Caki2 (cell line): ENCODE results near the gene RASSF5. TPM values are rescaled to one million over a fixed set of nuclear protein-coding genes. Genes with fewer than 3 reads are reported as not detected.
A peak's percentile ranks its signal among the peaks of the same experiment; 100 is the strongest.

Source experiments
- DNase-seq: peaks from one replicate; pipeline ENCODE4 v3.0.0-alpha.2; 2015; ENCODE audit warnings: low read depth
- in situ Hi-C: cut with HindIII; loops from 2 replicates; pipeline ENCODE4 v1.10.0; 2016; ENCODE audit warnings: low sequenced_read_pairs, low pct_unique_long_range_greater_than_20kb, mixed read lengths
- total RNA-seq: library from RNA; depleted of rRNA; stranded (reverse); fragments of >200 nt; shearing (Covaris generic); gene quantifications from 2 replicates; pipeline ENCODE4 v1.2.3, GENCODE V29; 2014; ENCODE audit warnings: low replicate concordance

Gene RASSF5
- total RNA-seq, 1 experiment from 2014 or later = 0.47 TPM

DNA sequence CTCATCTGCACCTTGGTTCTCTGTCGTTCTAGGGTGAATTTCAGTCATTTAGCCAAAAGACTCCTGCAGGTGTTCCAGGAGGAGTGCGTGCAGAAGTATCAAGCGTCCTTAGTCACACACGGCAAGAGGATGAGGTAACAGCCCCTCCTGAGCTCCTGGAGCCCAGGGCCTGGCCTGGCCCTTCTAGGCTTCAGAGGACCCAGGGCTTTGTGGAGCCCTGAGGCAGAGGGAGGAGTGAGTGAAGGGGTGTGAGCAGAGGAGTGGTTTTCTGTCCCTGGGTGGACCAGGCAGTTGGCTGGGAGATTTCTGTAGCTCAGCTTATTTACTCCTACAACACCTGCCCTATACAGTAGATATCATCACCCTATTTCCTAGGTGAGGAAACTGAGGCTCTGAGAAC is 15.7 kb upstream of the RASSF5 start:
- in situ Hi-C loops = no loop called here
- DNase-seq = no peak

- in situ Hi-C loops = no loop called here
- no peak for DNase-seq
Observed at GRCh38 chr1:206492589-206492988, 14.7 kb upstream of the RASSF5 start.

- in situ Hi-C loops = no loop called here
- DNase-seq = no peak
Observed at GRCh38 chr1:206493279-206493678, 14.1 kb upstream of the RASSF5 start.

GRCh38 chr1:206495011-206495461 is 12.3 kb upstream of the RASSF5 start:
- in situ Hi-C loops = no loop called here
- DNase-seq = no peak

DNA sequence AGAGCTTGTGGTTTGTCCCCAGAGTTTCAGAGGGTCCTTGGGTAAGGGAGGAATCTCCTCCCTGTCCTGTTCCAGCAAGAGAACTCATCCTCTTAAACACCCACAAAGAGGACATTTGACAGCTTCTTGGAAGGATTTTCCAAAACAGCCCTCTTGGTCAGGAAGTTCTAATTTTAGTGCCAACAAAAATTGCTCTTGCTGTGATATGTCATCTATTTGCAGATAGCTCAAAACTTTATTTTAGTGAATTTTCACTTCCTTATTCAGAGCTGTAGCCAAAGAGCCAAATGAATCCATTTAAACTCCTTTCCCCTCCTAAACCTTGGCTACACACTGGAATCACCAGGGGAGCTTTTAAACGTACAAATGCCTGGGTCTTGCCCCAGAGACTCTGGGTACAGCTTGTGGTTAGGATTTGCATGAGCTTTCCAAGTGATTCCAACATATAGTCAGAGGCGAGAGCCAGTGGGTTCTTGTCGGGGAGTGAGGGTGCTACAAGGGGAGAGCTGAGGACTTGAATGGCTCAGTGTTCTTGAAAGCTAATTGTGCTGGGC is 11.8 kb upstream of the RASSF5 start:
- DNase-seq = no peak
- in situ Hi-C loops = no loop called here

DNA sequence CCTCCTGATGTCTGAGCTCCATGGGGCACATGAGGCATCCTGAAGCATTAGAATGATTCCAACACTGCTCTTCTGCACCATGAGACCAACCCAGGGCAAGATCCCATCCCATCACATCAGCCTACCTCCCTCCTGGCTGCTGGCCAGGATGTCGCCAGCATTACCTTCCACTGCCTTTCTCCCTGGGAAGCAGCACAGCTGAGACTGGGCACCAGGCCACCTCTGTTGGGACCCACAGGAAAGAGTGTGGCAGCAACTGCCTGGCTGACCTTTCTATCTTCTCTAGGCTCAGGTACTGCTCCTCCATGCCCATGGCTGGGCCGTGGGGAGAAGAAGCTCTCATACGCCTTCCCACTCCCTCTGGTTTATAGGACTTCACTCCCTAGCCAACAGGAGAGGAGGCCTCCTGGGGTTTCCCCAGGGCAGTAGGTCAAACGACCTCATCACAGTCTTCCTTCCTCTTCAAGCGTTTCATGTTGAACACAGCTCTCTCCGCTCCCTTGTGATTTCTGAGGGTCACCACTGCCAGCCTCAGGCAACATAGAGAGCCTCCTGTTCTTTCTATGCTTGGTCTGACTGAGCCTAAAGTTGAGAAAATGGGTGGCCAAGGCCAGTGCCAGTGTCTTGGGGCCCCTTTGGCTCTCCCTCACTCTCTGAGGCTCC is 11.1 kb upstream of the RASSF5 start:
- in situ Hi-C loops = no loop called here
- no peak for DNase-seq

DNA sequence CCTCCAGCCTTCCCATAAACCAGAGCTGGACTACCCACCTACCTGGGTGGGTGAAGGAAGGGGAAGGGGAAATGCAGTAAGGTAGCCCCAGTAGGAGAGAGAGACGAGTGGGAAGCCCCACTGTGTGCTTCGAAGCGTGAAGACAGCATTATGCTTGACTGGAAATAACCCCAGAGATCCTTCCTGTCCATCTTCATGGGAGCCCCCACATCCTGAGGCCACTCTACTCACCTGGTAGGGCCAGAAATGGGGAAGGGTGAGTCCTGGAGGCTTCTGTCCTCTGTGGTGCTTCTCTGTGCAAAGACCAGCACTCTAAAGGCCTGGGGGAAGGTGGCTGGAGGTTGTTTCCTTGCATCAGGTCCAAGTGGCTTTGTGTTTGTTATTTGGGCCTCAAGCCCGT is 10.0 kb upstream of the RASSF5 start:
- no peak for DNase-seq
- in situ Hi-C loops = no loop called here

DNA sequence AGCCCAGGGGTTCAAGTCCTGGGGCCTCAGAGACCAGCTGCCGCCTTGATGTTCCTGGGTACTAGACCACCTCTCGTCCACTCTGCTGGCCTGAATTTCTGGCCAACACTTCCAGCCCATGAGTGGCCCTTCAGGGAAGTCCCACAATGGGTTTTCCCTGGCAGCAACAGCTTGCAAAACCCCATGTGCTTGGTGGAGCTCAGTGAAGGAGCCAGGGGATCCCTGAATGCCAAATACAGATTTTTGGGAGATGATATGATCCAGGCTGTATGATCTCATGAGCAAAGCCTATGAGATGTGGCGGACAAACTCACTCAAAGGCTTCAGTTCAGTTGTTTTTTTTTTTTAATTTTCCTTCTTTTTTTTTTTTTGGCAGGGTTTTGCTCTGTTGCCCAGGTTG is 9.6 kb upstream of the RASSF5 start:
- DNase-seq = no peak
- in situ Hi-C loops = no loop called here

- DNase-seq = no peak
- in situ Hi-C loops = no loop called here
Observed at GRCh38 chr1:206498685-206499084, 8.6 kb upstream of the RASSF5 start.

DNA sequence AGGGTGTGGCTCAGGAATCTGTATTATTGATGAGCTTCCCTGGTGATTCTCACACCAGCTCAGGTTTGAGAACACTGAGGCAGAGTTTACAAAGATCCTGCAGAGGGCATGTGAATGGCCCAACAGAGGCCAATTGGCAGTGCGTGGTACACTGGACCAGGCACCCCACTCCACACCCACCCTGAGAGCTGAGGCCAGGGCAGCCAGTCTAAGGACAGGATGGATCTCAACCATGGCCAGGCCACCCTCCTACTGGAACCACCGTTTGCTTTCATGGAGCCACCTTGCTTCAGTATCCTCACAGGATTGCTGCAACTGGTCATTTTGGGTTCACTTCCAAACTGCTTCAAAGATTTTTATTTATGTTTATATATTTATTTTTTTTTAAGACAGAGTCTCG is 7.3 kb upstream of the RASSF5 start:
- in situ Hi-C loops = no loop called here
- DNase-seq = no peak

GRCh38 chr1:206501881-206502280 is 5.5 kb upstream of the RASSF5 start:
- no peak for DNase-seq
- in situ Hi-C loops = no loop called here

- in situ Hi-C loops = no loop called here
- DNase-seq = no peak
Observed at GRCh38 chr1:206502403-206502802, 4.9 kb upstream of the RASSF5 start.

DNA sequence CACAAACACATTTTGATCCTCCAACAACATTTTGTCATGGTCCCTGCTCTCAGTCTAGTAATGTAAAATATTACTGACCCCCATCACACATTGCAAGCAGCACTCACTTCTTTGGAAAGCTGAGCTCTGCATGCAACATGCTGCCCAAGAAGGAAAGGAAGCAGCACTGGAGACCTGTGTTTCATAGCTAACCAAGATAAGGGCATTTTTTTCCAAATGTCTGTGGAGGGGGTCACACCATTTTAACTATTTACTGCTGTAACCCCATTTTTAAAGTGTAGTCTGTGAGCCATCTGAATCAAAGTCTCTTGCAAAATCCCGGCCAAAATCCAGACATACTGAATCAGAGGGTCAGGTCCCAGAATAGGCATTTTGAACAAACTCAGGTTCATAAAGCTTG is 4.5 kb upstream of the RASSF5 start:
- DNase-seq = no peak
- in situ Hi-C loops = no loop called here

DNA sequence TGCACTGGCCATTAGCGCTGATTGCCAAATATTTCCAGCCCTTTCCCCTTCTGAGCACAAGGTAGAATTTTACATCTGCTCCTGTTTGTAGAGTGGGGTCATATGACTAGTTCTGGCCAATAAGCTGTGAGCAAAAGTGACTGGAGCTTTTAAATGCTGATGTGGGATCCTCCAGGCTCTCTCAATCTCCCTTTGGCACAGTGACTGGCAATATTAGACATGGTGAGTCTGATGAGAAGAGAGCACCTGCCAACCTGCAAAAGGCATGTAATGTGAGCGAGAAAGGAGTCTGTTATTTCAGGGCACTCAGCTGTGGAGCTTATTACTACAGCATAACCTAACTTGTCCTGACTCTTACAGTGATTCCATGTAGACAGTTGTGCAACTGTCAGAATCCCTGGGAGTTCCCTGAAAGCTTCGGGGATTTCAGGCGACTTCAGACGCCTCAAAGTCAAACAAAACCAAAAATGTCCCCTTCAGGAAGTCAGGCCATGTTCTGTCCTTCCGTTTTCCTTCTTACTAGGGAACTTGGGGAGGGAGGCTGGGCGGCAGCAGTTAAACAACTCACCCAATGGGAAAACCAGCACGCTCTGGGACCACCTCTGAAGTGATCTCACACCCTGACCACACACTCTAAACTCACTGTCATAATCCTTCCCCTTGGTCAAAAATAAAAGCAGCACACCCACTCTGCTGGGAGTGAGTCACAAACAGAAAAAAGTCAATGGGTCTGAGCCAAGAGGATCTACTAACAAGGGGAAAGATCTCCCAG is 3.6 kb upstream of the RASSF5 start:
- peak; percentile 93 for DNase-seq
- in situ Hi-C loops = no loop called here

DNA sequence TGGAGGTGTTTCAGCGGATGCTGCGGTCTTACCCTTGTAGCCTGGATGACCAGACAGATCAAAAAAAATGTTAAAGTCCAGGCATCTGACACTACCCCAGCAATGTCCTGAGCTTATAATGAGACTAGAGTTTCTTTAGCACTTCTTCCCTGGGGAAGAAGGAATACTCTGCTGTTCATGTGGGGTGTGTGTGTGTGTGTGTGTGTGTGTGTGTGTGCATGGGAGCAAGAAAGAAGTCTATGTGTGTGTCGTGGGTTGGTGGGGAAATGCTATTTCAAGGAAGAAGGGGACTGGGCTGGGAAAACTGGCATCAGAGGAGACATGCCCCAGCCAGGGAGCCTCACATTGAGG is 3.0 kb upstream of the RASSF5 start:
- DNase-seq = no peak
- in situ Hi-C loops = no loop called here

- no peak for DNase-seq
- in situ Hi-C loops = no loop called here
Observed at GRCh38 chr1:206505702-206506355, 1.5 kb upstream of the RASSF5 start.

GRCh38 chr1:206506405-206507283 is 687 bp upstream of the RASSF5 start:
- in situ Hi-C loops = no loop called here
- DNase-seq = no peak

- no peak for DNase-seq
- in situ Hi-C loops = no loop called here
Observed at GRCh38 chr1:206508130-206508889, 979 bp downstream of the RASSF5 start.
